GM23338 (cell line): ENCODE measurements around the gene SLC4A3. TPM values are rescaled to one million over a fixed set of nuclear protein-coding genes. Genes with fewer than 3 reads are reported as not detected.

Experiments
- ATAC-seq: fragments of 200-7000 bp; cut with Tn5 transposase; 3 replicates; pipeline ENCODE4 v1.9.1; 2020
- DNase-seq: peaks from one replicate; pipeline ENCODE4 v3.0.0-alpha.2; 2015; ENCODE audit warnings: low spot score
- H2AFZ ChIP-seq: fragments of 200-600 bp; sonication (generic); 2 replicates; pipeline ENCODE4 v1.8.0; 2016; ENCODE audit warnings: antibody characterized with exemption, mild to moderate bottlenecking, moderate library complexity
- H3F3A ChIP-seq: fragments of 200-600 bp; sonication (generic); replicated peaks from 2 replicates; pipeline ENCODE4 v1.8.0; 2017; ENCODE audit warnings: antibody characterized with exemption, mixed run types, low read depth
- H3K27ac ChIP-seq: fragments of 200-600 bp; sonication (generic); 2 replicates; pipeline ENCODE4 v1.6.1; 2016; ENCODE audit warnings: low read depth
- H3K27me3 ChIP-seq: fragments of 200-600 bp; sonication (generic); 2 replicates; pipeline ENCODE4 v1.8.0; 2016; ENCODE audit warnings: mild to moderate bottlenecking, mixed run types, moderate library complexity; ENCODE audit not compliant: insufficient read depth
- H3K36me3 ChIP-seq: fragments of 200-600 bp; sonication (generic); 2 replicates; pipeline ENCODE4 v1.8.0; 2016; ENCODE audit warnings: mild to moderate bottlenecking; ENCODE audit not compliant: insufficient read depth
- H3K4me1 ChIP-seq: fragments of 200-600 bp; sonication (generic); 2 replicates; pipeline ENCODE4 v1.8.0; 2016; ENCODE audit warnings: mild to moderate bottlenecking, moderate library complexity; ENCODE audit not compliant: insufficient read depth
- H3K4me2 ChIP-seq: fragments of 200-600 bp; sonication (generic); 2 replicates; pipeline ENCODE4 v1.7.1; 2017; ENCODE audit warnings: mixed run types
- H3K4me3 ChIP-seq: fragments of 200-600 bp; sonication (generic); 2 replicates; pipeline ENCODE4 v1.6.1; 2016; ENCODE audit warnings: mixed run types
- H3K79me2 ChIP-seq: fragments of 200-600 bp; sonication (generic); replicated peaks from 2 replicates; pipeline ENCODE4 v1.8.0; 2017; ENCODE audit warnings: mild to moderate bottlenecking; ENCODE audit not compliant: insufficient read depth
- H3K9me2 ChIP-seq: fragments of 200-600 bp; sonication (generic); 2 replicates; pipeline ENCODE4 v1.8.0; 2017; ENCODE audit not compliant: insufficient read depth
- H4K20me1 ChIP-seq: fragments of 200-600 bp; sonication (generic); replicated peaks from 2 replicates; pipeline ENCODE4 v1.8.0; 2017; ENCODE audit warnings: mild to moderate bottlenecking; ENCODE audit not compliant: insufficient read depth
- H3K27ac Mint-ChIP-seq: 2 replicates; pipeline ENCODE4 v1.8.0; 2020; ENCODE audit warnings: inconsistent platforms, mild to moderate bottlenecking, moderate library complexity, mixed read lengths
- H3K27me3 Mint-ChIP-seq: 3 replicates; pipeline ENCODE4 v1.8.0; 2022; ENCODE audit warnings: low read depth, mild to moderate bottlenecking, moderate library complexity, mixed read lengths, inconsistent platforms; ENCODE audit not compliant: insufficient read depth, poor library complexity
- H3K36me3 Mint-ChIP-seq: 3 replicates; pipeline ENCODE4 v1.8.0; 2021; ENCODE audit warnings: low read depth, mild to moderate bottlenecking, inconsistent platforms, moderate library complexity, mixed read lengths
- H3K4me1 Mint-ChIP-seq: 3 replicates; pipeline ENCODE4 v1.8.0; 2020; ENCODE audit warnings: mild to moderate bottlenecking, inconsistent platforms, mixed read lengths
- H3K4me3 Mint-ChIP-seq: 3 replicates; pipeline ENCODE4 v1.8.0; 2021; ENCODE audit warnings: moderate library complexity, mild to moderate bottlenecking, inconsistent platforms, mixed read lengths
- H3K9me3 Mint-ChIP-seq: 3 replicates; pipeline ENCODE4 v1.8.0; 2020; ENCODE audit warnings: moderate library complexity, mild to moderate bottlenecking, inconsistent platforms, mixed read lengths
- CTCF ChIP-seq, 2 experiments: fragments of 200-600 bp in 1 of 2; sonication (generic) in 1 of 2; conservative IDR thresholded peaks; 2 replicates each; pipeline versions ENCODE4 v1.5.1 to v1.6.1; 2016 to 2017; ENCODE audit warnings: antibody characterized with exemption in 2 of 2, low read depth in 2 of 2, mild to moderate bottlenecking in 2 of 2, moderate library complexity in 1 of 2
- ETS1 ChIP-seq: IDR thresholded peaks from 2 replicates; pipeline ENCODE4 v1.6.1; 2016; ENCODE audit warnings: antibody characterized with exemption
- EZH2phosphoT487 ChIP-seq: fragments of 200-600 bp; sonication (generic); IDR thresholded peaks from one replicate; pipeline ENCODE4 v1.8.1; 2018; ENCODE audit warnings: antibody characterized with exemption; ENCODE audit not compliant: unreplicated experiment
- JUNB ChIP-seq: IDR thresholded peaks from one replicate; pipeline ENCODE4 v1.6.1; 2016; ENCODE audit warnings: antibody characterized with exemption; ENCODE audit not compliant: unreplicated experiment
- NANOG ChIP-seq: IDR thresholded peaks from 2 replicates; pipeline ENCODE4 v1.6.1; 2016; ENCODE audit warnings: antibody characterized with exemption, borderline replicate concordance
- REST ChIP-seq: IDR thresholded peaks from one replicate; pipeline ENCODE4 v1.6.1; 2018; ENCODE audit warnings: antibody characterized with exemption; ENCODE audit not compliant: unreplicated experiment
- STAT1 ChIP-seq: IDR thresholded peaks from one replicate; pipeline ENCODE4 v1.6.1; 2016; ENCODE audit warnings: antibody characterized with exemption; ENCODE audit not compliant: unreplicated experiment
- ZNF114 ChIP-seq: fragments of 250-450 bp; sonication (Bioruptor Pico); IDR thresholded peaks from 2 replicates; pipeline ENCODE4 v1.5.0; 2020; ENCODE audit warnings: mild to moderate bottlenecking, moderate library complexity
- ZNF331 ChIP-seq: fragments of 250-450 bp; sonication (Bioruptor Pico); IDR thresholded peaks from 2 replicates; pipeline ENCODE4 v1.5.0; 2020; ENCODE audit warnings: low read depth, mild to moderate bottlenecking, moderate library complexity
- ZNF462 ChIP-seq: fragments of 250-450 bp; sonication (Bioruptor Pico); IDR thresholded peaks from 2 replicates; pipeline ENCODE4 v1.5.0; 2020; ENCODE audit warnings: mild to moderate bottlenecking, moderate library complexity
- polyA plus RNA-seq: library from polyadenylated mRNA; unstranded; fragments of >200 nt; fragmentation: Nextera tagmentation; extraction: Ambion mirVana; gene quantifications from 2 replicates; pipeline ENCODE4 v1.2.1, GENCODE V29; 2016
- total RNA-seq: library from RNA; depleted of rRNA; stranded (reverse); fragments of >200 nt; shearing (Covaris generic); gene quantifications from 2 replicates; pipeline ENCODE4 v1.2.3, GENCODE V29; 2014

Gene SLC4A3
- total and polyA plus RNA-seq, 2 experiments from 2014 or later, result 3.6 to 6.8 TPM

- TF ChIP-seq REST, result no peak
- TF ChIP-seq NANOG, result no peak
- no peak for TF ChIP-seq EZH2phosphoT487
- no peak for TF ChIP-seq ETS1
Measured at GRCh38 chr2:219664944-219665343, 37.5 kb downstream of the SLC4A3 start (continued).

- Histone ChIP-seq H4K20me1 (no peaks in the 10 kb centered on the region), H3K9me2 (no peaks in the 10 kb centered on the region), H3K4me1 (peaks cover 5% of the 10 kb centered on the region), H3K4me3 (no peak overlapping the region), H3K27me3 (no peaks in the 10 kb centered on the region), H3K79me2 (no peaks in the 10 kb centered on the region), H3F3A (no peaks in the 10 kb centered on the region), H2AFZ (no peak overlapping the region), H3K36me3 (peaks cover 3% of the 10 kb centered on the region; the same call in 1 of the 2 replicates), H3K27ac (no peak overlapping the region), H3K4me2 (no peak overlapping the region; the same call in 1 of the 2 replicates)
- no peak for TF ChIP-seq JUNB
- TF ChIP-seq EZH2phosphoT487, result no peak
- TF ChIP-seq ZNF462 (CRISPR knock-in tag), result no peak
- TF ChIP-seq CTCF (conservative IDR thresholded peaks at IDR 0.05; ENCODE audit: low read depth in 2 of 2), result no peak
- no peak for TF ChIP-seq ZNF331 (CRISPR knock-in tag)
- TF ChIP-seq ZNF114, result no peak
- no peak for TF ChIP-seq STAT1
- H3K27ac Mint-ChIP-seq, result no peak overlapping the region
- peaks cover 6% of the 10 kb centered on the region for H3K27me3 Mint-ChIP-seq
- no peak overlapping the region for H3K4me3 Mint-ChIP-seq
- ATAC-seq, result no peak
- H3K9me3 Mint-ChIP-seq, result peaks cover 12% of the 10 kb centered on the region
- peaks cover 20% of the 10 kb centered on the region for H3K4me1 Mint-ChIP-seq
- peaks cover 11% of the 10 kb centered on the region for H3K36me3 Mint-ChIP-seq
- no peak for DNase-seq
Measured at GRCh38 chr2:219665926-219666325, 38.5 kb downstream of the SLC4A3 start.
